NCI-H2227 treated with DMSO at 0.1 percent for 48 hours (cell line): ENCODE measurements around the gene SPECC1L.

Experiments used
- DNase-seq: peaks from one replicate; lab custom pipeline; 2025; lab: John Stamatoyannopoulos, UW

SPECC1L gene

GRCh38 chr22:24401931-24402367 is 131.3 kb downstream of the SPECC1L start:
- DNase-seq: no peak

GRCh38 chr22:24402460-24403192 is 132.0 kb downstream of the SPECC1L start:
- no peak for DNase-seq

- no peak for DNase-seq
These were observed 132.7 kb downstream of the SPECC1L start for GRCh38 chr22:24403346-24403745.

GRCh38 chr22:24404561-24405275 is 134.1 kb downstream of the SPECC1L start:
- DNase-seq: no peak

GRCh38 chr22:24405631-24406321 is 135.1 kb downstream of the SPECC1L start:
- no peak for DNase-seq

- DNase-seq: no peak
These were observed 136.0 kb downstream of the SPECC1L start for GRCh38 chr22:24406322-24407277.

- no peak for DNase-seq
These were observed 136.6 kb downstream of the SPECC1L start for GRCh38 chr22:24407278-24407665.

GRCh38 chr22:24407884-24408283 is 137.3 kb downstream of the SPECC1L start:
- no peak for DNase-seq

GRCh38 chr22:24408630-24409029 is 138.0 kb downstream of the SPECC1L start:
- DNase-seq: no peak

GRCh38 chr22:24409707-24410106 is 139.1 kb downstream of the SPECC1L start:
- DNase-seq: no peak

GRCh38 chr22:24410110-24410856 is 139.7 kb downstream of the SPECC1L start:
- no peak for DNase-seq

- no peak for DNase-seq
These were observed 140.8 kb downstream of the SPECC1L start for GRCh38 chr22:24411256-24412004.

- no peak for DNase-seq
These were observed 141.6 kb downstream of the SPECC1L start for GRCh38 chr22:24412274-24412673.

GRCh38 chr22:24413271-24413670 is 142.6 kb downstream of the SPECC1L start:
- no peak for DNase-seq

GRCh38 chr22:24413736-24414385 is 143.2 kb downstream of the SPECC1L start:
- no peak for DNase-seq

- DNase-seq: no peak
These were observed 143.9 kb downstream of the SPECC1L start for GRCh38 chr22:24414523-24414922.

- no peak for DNase-seq
These were observed 144.6 kb downstream of the SPECC1L start for GRCh38 chr22:24414984-24415945.

GRCh38 chr22:24416095-24416494 is 145.5 kb downstream of the SPECC1L start:
- DNase-seq: no peak

GRCh38 chr22:24416611-24417010 is 146.0 kb downstream of the SPECC1L start:
- no peak for DNase-seq
